DOHH2 (cell line): ENCODE measurements around the gene SH3GL1.

ENCODE experiments used
- CTCF ChIP-seq: fragments of 200-600 bp; sonication (generic); IDR thresholded peaks from one replicate; pipeline ENCODE4 v1.5.1; 2014; ENCODE audit warnings: antibody characterized with exemption, mild to moderate bottlenecking, low read depth, low read length; ENCODE audit not compliant: poor library complexity, severe bottlenecking
- EZH2phosphoT487 ChIP-seq: fragments of 200-600 bp; sonication (generic); IDR thresholded peaks from 2 replicates; pipeline ENCODE4 v1.6.1; 2017; ENCODE audit warnings: borderline replicate concordance, mild to moderate bottlenecking, antibody characterized with exemption, low read length, moderate library complexity, mixed read lengths

- TF ChIP-seq CTCF (no peak), EZH2phosphoT487 (no peak)
Observed at GRCh38 chr19:4357095-4357797, 43.1 kb downstream of the SH3GL1 start.
